SK-N-SH treated with all-trans-retinoic acid at 6 μM for 48 hours (cell line): ENCODE data around the gene RTBDN.

Experiments used
- ATAC-seq: fragments of 200-7000 bp; cut with Tn5 transposase; 3 replicates; pipeline ENCODE4 v1.9.1; 2020; ENCODE audit warnings: mild to moderate bottlenecking, moderate library complexity
- ARNTL ChIP-seq: fragments of 450-650 bp; formaldehyde crosslinking; IDR thresholded peaks from 2 replicates; pipeline ENCODE4 v1.5.0; 2020; ENCODE audit warnings: low read depth, mild to moderate bottlenecking, moderate library complexity, borderline replicate concordance
- BACH2 ChIP-seq: fragments of 250-450 bp; sonication (Bioruptor Pico); IDR thresholded peaks from 2 replicates; pipeline ENCODE4 v1.9.0; 2021; ENCODE audit warnings: mild to moderate bottlenecking, borderline replicate concordance
- CSDC2 ChIP-seq: fragments of 250-450 bp; sonication (Bioruptor Pico); IDR thresholded peaks from 2 replicates; pipeline ENCODE4 v1.5.0; 2020; ENCODE audit warnings: mild to moderate bottlenecking, moderate library complexity
- ESRRG ChIP-seq: fragments of 250-450 bp; sonication (Bioruptor Pico); IDR thresholded peaks from 2 replicates; pipeline ENCODE4 v1.6.1; 2021; ENCODE audit warnings: mild to moderate bottlenecking
- GLIS3 ChIP-seq: fragments of 250-450 bp; sonication (Bioruptor Pico); IDR thresholded peaks from 2 replicates; pipeline ENCODE4 v1.5.0; 2020; ENCODE audit warnings: mild to moderate bottlenecking, moderate library complexity
- ISL1 ChIP-seq: fragments of 250-450 bp; sonication (Bioruptor Pico); IDR thresholded peaks from 2 replicates; pipeline ENCODE4 v2.1.2; 2022; ENCODE audit warnings: mild to moderate bottlenecking, moderate library complexity
- OSR1 ChIP-seq: fragments of 250-450 bp; sonication (Bioruptor Pico); IDR thresholded peaks from 2 replicates; pipeline ENCODE4 v1.8.0; 2022; ENCODE audit warnings: moderate library complexity, mild to moderate bottlenecking, inconsistent platforms
- POU6F1 ChIP-seq: fragments of 250-450 bp; sonication (Bioruptor Pico); IDR thresholded peaks from 2 replicates; pipeline ENCODE4 v1.8.0; 2021; ENCODE audit warnings: low read depth, mild to moderate bottlenecking, moderate library complexity, borderline replicate concordance
- PPARA ChIP-seq: fragments of 250-450 bp; sonication (Bioruptor Pico); IDR thresholded peaks from 2 replicates; pipeline ENCODE4 v1.5.0; 2020; ENCODE audit warnings: mild to moderate bottlenecking, borderline replicate concordance
- RARB ChIP-seq: fragments of 250-450 bp; sonication (Bioruptor Pico); IDR thresholded peaks from 2 replicates; pipeline ENCODE4 v1.8.0; 2021; ENCODE audit warnings: mild to moderate bottlenecking, moderate library complexity
- SNAI2 ChIP-seq: fragments of 250-450 bp; sonication (Bioruptor Pico); IDR thresholded peaks from 2 replicates; pipeline ENCODE4 v1.5.0; 2020; ENCODE audit warnings: mild to moderate bottlenecking, moderate library complexity
- TCF4 ChIP-seq: fragments of 250-450 bp; sonication (Bioruptor Pico); IDR thresholded peaks from 2 replicates; pipeline ENCODE4 v1.8.0; 2021; ENCODE audit warnings: mild to moderate bottlenecking, moderate library complexity, borderline replicate concordance
- TOX ChIP-seq: fragments of 250-450 bp; sonication (Bioruptor Pico); IDR thresholded peaks from 2 replicates; pipeline ENCODE4 v1.8.0; 2021; ENCODE audit warnings: mild to moderate bottlenecking, moderate library complexity, borderline replicate concordance
- ZC3H10 ChIP-seq: fragments of 250-450 bp; sonication (Bioruptor Pico); IDR thresholded peaks from 2 replicates; pipeline ENCODE4 v1.5.1; 2021; ENCODE audit warnings: mild to moderate bottlenecking, moderate library complexity
- ZFP3 ChIP-seq: fragments of 250-450 bp; sonication (Bioruptor Pico); IDR thresholded peaks from 2 replicates; pipeline ENCODE4 v1.5.0; 2020; ENCODE audit warnings: mild to moderate bottlenecking, moderate library complexity
- ZFP30 ChIP-seq: fragments of 450-650 bp; formaldehyde crosslinking; IDR thresholded peaks from 2 replicates; pipeline ENCODE4 v1.5.0; 2022; ENCODE audit warnings: mild to moderate bottlenecking, moderate library complexity
- ZNF70 ChIP-seq: fragments of 450-650 bp; formaldehyde crosslinking; IDR thresholded peaks from 2 replicates; pipeline ENCODE4 v1.5.0; 2020; ENCODE audit warnings: mild to moderate bottlenecking, moderate library complexity
- TF ChIP-seq, protein P1 (sequence below): fragments of 250-450 bp; sonication (Bioruptor Pico); IDR thresholded peaks from 2 replicates; pipeline ENCODE4 v1.8.0; 2020; ENCODE audit warnings: mild to moderate bottlenecking, moderate library complexity, borderline replicate concordance

The RTBDN gene

GRCh38 chr19:12841094-12841493 lies 6.7 kb upstream of the RTBDN start:
- TF ChIP-seq ZFP3 (CRISPR knock-in tag) (no peak), ZNF70 (no peak), ISL1 (CRISPR knock-in tag) (no peak), POU6F1 (CRISPR knock-in tag) (no peak)
- TF ChIP-seq, all 23 proteins: peak for 0
- ATAC-seq, result no peak

DNA sequence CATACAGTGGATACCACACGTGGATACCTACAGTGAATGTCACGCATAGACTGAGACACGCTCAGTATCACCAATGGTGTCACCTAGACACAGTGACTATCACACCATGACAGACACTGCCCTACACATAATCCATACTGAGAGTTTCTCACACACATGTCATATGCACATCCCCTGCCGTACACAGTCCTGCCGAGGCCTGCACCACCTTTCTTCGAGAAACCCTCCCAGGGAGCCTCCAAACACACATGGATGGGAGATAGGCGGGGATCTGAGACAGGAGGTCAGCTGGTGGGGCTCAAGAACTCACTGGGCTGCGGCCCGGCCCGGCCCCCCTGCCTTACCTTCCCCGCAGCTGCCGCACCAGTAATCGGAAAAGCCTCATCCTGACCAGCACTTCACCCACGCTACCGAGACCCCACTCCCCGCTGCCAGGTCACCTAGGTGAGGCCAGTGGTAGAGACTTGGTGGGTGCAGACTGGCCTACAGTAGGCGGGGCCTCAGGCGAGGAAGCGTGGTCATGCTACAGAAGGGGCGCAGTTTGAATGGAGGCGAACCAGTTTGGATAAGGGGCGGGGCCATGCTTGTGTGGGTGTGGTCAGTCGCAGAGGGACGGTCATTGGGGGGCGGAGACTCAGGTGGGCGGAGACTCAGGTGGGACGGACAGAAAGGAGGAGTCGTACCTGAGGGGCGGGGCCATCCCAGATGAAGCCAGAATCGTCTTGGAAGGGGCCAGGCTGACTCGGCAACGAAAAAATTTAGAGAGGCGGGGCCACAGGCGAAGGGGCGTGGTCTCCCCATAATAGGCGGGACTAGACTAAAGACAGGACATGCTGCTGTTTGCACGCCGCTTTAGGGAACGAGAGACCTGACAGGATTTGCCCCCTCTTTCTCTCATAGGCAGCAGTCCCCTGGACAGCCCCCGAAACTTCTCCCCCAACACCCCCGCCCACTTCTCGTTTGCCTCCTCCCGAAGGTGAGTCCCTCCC lies 6.0 kb upstream of the RTBDN start:
- peak; percentile 58 for ATAC-seq
- TF ChIP-seq RARB, result no peak
- no peak for TF ChIP-seq ESRRG

GRCh38 chr19:12838886-12839756 lies 4.7 kb upstream of the RTBDN start:
- ATAC-seq, result no peak

GRCh38 chr19:12838182-12838885 lies 4.0 kb upstream of the RTBDN start, which contains the start of gene MAST1:
MAST1 (plus strand) TSS chr19:12838515; CDS start chr19:12838573, 58 bp downstream.
- TF ChIP-seq SNAI2, result no peak
- peak; percentile 60 for ATAC-seq

More at GRCh38 chr19:12838886-12839756, 4.7 kb upstream of the RTBDN start:
- no peak for TF ChIP-seq OSR1
- TF ChIP-seq, protein P1, sequence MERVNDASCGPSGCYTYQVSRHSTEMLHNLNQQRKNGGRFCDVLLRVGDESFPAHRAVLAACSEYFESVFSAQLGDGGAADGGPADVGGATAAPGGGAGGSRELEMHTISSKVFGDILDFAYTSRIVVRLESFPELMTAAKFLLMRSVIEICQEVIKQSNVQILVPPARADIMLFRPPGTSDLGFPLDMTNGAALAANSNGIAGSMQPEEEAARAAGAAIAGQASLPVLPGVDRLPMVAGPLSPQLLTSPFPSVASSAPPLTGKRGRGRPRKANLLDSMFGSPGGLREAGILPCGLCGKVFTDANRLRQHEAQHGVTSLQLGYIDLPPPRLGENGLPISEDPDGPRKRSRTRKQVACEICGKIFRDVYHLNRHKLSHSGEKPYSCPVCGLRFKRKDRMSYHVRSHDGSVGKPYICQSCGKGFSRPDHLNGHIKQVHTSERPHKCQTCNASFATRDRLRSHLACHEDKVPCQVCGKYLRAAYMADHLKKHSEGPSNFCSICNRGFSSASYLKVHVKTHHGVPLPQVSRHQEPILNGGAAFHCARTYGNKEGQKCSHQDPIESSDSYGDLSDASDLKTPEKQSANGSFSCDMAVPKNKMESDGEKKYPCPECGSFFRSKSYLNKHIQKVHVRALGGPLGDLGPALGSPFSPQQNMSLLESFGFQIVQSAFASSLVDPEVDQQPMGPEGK, result peak; percentile 33; the same call in 1 of the 2 replicates

GRCh38 chr19:12837225-12837624 lies 2.8 kb upstream of the RTBDN start:
- TF ChIP-seq BACH2 (no peak), TCF4 (CRISPR knock-in tag) (no peak), GLIS3 (no peak), RARB (no peak), ESRRG (no peak), ARNTL (CRISPR knock-in tag) (no peak), ZFP30 (CRISPR knock-in tag) (no peak), ZC3H10 (CRISPR knock-in tag) (no peak), TOX (no peak), PPARA (CRISPR knock-in tag) (no peak), ZNF70 (no peak)
- no peak for ATAC-seq

DNA sequence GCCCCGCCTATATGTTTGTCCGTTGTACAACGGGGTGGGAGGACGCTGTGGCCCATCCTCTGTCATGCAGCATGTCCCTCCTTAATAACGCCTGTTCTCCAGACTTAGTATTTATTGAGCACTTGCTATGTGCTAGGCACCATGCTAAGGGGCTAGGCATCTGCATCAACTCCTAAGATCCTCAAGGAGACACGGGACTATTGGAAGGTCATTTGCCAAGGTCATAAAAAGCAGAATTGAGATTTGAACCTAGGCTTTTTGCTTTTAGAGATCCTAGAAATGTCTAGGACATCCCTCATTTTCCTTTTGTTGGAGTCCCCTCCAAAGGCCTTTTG lies 2.1 kb upstream of the RTBDN start:
- ATAC-seq, result no peak
- TF ChIP-seq ZNF70, result 0 out of 2 replicates have a peak, but pooled peaks have one; percentile 22
- no peak for TF ChIP-seq CSDC2
- TF ChIP-seq, all 23 proteins: peak for 1
